Stimulated activated naive CD4-positive, alpha-beta T cell treated with Interleukin-2 at 50 U/mL for 16 hours (primary cell): ENCODE data around the gene STEAP2.
"Not testable (repeated sequence)": the region's sequence is repeated elsewhere in the genome, so short reads cannot be mapped to it uniquely, and the experiment has no call there.

ENCODE experiments used
- DNase-seq: peaks from one replicate; lab custom pipeline; 2025; lab: John Stamatoyannopoulos, UW

STEAP2 gene

DNA sequence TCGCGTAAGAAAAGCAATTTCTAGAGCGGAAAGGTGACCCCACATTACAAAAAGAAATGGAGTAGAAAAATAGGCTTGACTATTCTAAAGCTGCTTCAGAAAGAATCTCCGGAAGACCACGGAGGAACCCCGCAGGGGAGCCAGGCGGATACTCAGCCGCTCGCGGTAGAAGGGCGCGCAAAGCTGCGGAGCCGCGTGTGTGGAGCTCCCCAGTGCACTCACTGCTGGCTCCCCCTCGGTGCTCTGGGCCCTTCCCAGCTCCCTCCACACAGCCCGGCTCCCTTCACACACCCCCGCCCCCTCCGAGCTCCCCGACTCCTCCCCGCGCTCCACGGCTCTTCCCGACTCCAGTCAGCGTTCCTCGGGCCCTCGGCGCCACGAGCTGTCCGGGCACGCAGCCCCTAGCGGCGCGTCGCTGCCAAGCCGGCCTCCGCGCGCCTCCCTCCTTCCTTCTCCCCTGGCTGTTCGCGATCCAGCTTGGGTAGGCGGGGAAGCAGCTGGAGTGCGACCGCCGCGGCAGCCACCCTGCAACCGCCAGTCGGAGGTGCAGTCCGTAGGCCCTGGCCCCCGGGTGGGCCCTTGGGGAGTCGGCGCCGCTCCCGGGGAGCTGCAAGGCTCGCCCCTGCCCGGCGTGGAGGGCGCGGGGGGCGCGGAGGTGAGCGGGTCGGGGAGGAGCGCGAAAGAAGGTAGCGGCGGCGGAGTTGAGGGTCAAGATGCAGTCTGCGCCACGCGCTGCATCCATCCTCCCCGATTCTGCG is at the start of gene STEAP2:
Gene STEAP2, plus strand, starts transcription at position 350 of the 758 bp plus-strand sequence. CDS start 13,343 bp downstream, outside the sequence.
- DNase-seq = no peak

- no peak for DNase-seq
These were observed 48.0 kb upstream of the STEAP2 start for GRCh38 chr7:90163534-90163933.

GRCh38 chr7:90165724-90166123 is 45.8 kb upstream of the STEAP2 start:
- no peak for DNase-seq

GRCh38 chr7:90166153-90166552 is 45.4 kb upstream of the STEAP2 start:
- DNase-seq = no peak

GRCh38 chr7:90167361-90167760 is 44.2 kb upstream of the STEAP2 start:
- no peak for DNase-seq

GRCh38 chr7:90169891-90170290 is 41.6 kb upstream of the STEAP2 start:
- no peak for DNase-seq

DNA sequence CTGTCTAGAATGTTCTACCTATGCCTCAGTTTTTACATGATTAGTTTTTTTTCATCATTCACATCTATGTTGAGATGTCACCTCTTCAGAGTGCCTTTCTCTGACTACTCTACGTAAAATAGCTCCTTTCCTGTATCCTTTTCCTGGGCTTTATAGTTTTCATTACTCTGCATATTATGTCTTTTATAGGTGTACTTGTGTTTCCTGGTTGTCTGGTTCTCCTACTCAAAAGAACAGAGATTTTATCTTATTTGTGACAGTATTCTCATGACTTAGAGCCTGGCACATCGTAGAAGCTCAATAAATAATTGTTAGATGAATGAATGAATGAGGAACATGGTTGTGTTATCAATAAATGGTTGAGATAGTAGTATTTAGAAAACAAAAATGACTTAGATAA is 39.4 kb upstream of the STEAP2 start:
- no peak for DNase-seq

DNA sequence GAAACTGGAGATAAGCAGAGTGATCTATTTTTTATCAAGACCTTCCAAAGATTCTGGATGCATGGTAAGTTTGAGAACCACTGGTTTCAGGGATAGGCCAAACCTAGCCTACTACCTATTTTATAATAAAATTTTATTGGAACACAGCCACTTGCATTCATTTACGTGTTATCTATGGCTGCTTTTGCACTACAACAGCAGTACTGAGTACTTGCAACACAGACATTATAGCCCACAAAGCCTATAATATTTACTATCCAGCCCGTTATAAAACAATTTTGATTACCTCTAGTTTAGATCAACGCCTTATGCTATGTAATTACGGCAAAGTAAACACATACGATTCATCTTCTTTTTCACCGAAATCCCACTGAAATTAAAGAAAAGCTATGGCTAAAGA is 38.9 kb upstream of the STEAP2 start:
- no peak for DNase-seq

DNA sequence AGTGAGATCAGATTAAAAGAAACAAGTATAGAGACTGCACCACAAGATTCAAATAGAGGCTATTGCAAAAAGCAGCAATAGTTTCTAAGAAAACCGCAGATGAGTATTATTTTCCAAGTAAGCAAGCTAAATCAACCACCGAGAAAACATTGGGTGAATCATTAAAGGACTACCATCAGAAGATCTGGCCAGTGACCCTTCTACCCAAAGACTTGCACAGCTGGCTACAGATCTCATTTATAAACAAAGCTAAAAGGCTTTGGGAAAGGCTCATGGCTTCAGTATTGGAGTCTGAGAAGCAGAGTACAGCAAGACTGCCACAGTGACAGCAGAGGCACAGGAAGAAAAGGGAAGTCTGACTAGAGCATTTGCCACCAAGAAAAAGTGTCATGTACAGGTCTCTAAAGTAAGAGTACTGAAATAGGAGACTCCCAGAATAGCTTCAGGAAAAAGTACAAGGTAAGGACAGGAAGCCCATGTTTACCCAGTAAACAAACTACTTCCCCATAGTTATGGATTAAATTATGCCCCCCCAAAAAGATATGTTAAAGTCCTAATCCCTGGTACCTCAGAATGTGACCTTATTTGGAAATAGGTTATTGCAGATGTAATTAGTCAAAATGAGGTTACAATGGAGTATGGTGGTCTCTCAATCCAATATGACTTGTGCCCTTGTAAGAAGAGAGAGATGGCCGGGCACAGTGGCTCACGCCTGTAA is 38.3 kb upstream of the STEAP2 start:
- no peak for DNase-seq

DNA sequence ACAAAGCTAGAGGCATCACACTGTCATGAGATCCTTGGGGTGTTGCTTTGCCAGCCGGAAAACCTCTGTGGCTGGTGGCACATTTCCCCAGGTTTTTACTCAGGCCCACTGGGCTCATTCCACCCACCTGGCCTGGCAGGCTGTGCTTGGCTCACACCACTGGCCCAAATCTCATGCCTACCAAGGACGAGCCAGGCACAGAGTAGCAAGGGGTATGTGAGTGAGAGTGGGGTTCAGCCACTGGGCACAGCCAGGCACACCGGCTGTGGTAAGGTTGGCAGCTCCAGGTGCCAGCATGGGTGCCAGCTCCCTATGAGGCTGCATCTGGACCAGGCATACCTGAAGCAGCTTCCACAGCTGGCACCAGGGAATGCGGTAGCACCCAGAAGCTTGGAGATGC is 35.9 kb upstream of the STEAP2 start:
- DNase-seq = no peak

DNA sequence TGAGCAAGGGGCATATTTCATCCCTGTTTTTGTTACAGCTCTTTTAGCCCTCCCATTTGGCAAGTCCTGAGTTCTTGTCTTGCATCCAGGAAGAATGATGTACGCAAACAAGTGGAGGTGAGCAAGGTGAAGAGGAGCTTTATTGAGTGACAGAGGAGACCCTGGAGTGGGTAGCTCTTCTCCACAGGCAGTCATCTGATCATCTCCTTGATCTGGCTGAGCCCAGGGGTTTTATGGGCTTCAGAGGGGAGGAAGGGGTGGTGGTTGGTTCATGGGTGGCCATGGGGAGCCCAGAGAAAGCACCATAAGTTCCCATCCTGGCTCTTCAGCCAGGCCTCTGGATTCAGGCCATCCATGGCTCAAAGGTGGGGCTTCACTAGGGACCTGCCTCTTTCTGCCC is 35.3 kb upstream of the STEAP2 start:
- no peak for DNase-seq

DNA sequence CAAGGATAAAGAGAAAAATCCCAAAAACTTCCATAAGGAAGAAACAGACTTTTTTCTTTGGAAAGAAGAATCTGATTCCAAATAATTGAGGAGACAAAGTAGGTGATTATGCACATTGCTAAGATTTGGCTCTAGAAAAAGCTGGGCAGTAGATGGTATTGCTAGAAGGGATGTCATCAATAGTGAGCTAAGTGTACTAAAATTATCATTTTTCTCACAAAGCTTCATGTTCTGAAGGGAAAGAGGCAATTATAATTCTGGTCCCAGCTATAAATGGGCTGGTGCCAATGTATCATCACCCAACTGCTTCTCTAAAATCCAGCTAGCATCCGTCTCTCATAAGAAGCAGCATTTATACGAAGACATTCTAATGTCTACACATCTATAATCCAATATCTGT is 33.4 kb upstream of the STEAP2 start:
- DNase-seq = no peak

GRCh38 chr7:90178679-90179278 is 32.8 kb upstream of the STEAP2 start:
- DNase-seq = no peak

DNA sequence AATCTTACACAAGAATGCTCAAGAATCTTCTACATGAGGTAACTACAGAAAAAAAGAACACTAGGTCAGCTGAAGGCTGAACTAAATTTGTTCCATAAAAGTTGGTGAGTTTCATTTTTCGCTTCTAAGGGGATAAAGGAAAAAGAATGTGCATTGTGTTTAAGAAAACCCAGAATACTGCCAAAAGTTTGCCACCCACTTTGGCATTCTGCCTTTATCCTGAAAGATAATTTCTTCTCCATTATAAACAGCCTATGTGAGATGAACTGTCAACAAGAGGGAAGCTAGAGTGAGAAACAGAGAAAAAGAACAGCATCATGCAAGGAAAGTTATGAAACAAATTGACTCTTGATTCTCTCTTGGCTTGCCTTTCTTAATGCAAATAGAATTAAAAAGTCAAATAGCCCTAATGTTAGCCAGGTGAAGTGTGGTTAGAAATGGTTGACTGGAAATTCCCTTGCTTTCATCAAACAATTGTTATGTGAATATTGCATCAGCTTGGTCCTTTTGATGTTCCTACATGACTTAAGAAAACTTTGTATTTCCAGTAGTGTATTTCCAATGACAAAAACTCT is 31.4 kb upstream of the STEAP2 start:
- DNase-seq = no peak

DNA sequence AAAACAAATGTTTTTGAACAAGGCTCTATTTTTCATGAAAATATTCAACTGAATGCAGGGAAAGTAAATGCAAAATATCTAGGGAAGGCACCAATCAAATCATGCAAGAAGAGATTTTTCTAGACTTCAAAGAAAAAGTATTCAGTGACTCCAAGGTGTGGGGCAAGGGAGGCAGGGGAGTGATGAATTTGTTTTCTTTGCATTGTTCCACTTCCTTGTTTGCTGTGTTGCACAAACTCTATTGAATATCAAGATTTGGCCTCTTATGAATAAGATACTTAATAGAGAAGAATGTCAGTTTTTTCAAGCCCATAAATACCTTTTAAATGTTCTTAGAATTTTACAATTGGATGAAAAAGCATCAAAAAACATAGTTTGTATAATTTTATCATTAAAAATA is 30.9 kb upstream of the STEAP2 start:
- no peak for DNase-seq

- no peak for DNase-seq
These were observed 30.1 kb upstream of the STEAP2 start for GRCh38 chr7:90181485-90181884.

GRCh38 chr7:90186290-90186689 is 25.2 kb upstream of the STEAP2 start:
- DNase-seq = not testable (repeated sequence)

DNA sequence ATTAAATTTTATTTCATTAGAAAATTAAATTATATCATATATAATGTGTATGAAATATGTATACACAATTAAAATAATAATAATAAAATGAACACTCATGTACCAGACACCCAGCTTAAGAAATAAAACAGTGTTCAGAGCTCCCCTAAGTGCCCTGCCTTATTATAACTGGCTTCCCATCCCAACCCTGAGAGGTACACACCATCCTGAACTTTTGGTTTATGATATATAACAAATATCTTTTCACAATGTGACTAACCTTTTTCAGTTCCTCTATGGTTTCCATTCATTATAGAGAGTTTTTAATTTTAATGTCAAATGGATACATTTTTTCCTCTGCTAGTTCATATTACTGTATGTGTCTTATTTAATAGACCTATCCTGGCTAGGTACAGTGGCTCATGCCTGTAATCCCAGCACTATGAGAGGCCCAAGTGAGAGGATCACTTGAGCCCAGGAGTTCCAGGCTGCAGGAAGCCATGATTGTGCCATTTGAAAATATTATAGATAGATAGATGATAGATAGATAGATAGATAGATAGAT is 24.0 kb upstream of the STEAP2 start:
- no peak for DNase-seq

GRCh38 chr7:90188281-90188680 is 23.3 kb upstream of the STEAP2 start:
- no peak for DNase-seq

DNA sequence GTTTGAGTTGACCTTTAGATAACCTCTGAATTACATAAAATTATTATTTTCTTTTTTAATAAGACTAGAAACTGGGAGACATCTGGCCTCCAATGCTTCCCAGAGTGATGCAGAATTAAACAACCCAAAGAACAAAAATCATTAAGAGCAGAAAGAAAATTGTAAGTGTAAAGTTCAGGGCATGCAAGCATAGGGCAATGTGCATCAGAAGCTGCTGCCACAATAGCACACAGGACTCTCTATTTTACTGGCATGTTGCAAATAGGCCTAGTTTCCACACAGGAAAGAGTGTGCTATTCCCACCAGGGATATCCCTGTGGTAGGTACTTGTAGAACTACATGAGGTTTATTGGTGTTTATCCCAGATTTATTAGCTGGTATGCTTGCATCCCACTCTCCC is 20.5 kb upstream of the STEAP2 start:
- DNase-seq = no peak

DNA sequence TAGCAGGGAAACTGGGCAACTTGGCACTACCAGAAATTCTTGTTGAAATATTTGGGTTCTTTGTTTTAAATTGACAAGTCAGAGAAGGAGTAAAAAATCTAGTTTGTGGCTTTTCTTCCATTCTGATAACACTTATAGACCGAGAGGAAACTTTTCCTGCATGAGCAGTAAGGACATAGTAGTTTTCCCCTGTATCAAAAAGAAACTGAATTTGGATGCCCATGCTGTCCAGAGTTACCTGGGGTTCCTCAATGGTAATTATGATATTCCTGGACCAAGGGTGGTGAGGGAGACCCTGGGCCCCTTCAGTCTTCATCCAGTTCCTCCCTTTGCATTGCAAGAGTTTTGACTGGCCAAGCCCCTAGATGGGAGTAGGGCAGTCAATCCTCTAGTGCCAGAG is 19.9 kb upstream of the STEAP2 start:
- DNase-seq = no peak

- DNase-seq = no peak
These were observed 18.4 kb upstream of the STEAP2 start for GRCh38 chr7:90192876-90193750.
